GM19023 (cell line): ENCODE measurements around the gene ADPRM.
"Not testable (repeated sequence)": the region's sequence is repeated elsewhere in the genome, so short reads cannot be mapped to it uniquely, and the experiment has no call there.

Source experiments
- ATAC-seq: cut with Tn5 transposase; IDR thresholded peaks from one replicate; pipeline ENCODE4 v1.9.1; 2021; ENCODE audit warnings: mild to moderate bottlenecking, moderate library complexity; ENCODE audit not compliant: unreplicated experiment

The ADPRM gene

GRCh38 chr17:10698096-10698818 is 863 bp downstream of the ADPRM start:
- no peak for ATAC-seq

GRCh38 chr17:10699856-10700255 is 2.5 kb downstream of the ADPRM start:
- ATAC-seq = no peak

- ATAC-seq = no peak
Observed at GRCh38 chr17:10702574-10702973, 5.2 kb downstream of the ADPRM start.

- no peak for ATAC-seq
Observed at GRCh38 chr17:10705727-10706126, 8.3 kb downstream of the ADPRM start.

- no peak for ATAC-seq
Observed at GRCh38 chr17:10713318-10713717, 15.9 kb downstream of the ADPRM start.

GRCh38 chr17:10716218-10716617 is 18.8 kb downstream of the ADPRM start:
- ATAC-seq = no peak

GRCh38 chr17:10718547-10718946 is 21.2 kb downstream of the ADPRM start:
- ATAC-seq = no peak

- ATAC-seq = no peak
Observed at GRCh38 chr17:10724546-10725195, 27.3 kb downstream of the ADPRM start.

GRCh38 chr17:10725262-10725661 is 27.9 kb downstream of the ADPRM start:
- no peak for ATAC-seq

- no peak for ATAC-seq
Observed at GRCh38 chr17:10726196-10726595, 28.8 kb downstream of the ADPRM start.

GRCh38 chr17:10727192-10727591 is 29.8 kb downstream of the ADPRM start:
- ATAC-seq = no peak

- no peak for ATAC-seq
Observed at GRCh38 chr17:10728331-10728892, 31.0 kb downstream of the ADPRM start.

- ATAC-seq = peak; percentile 79
Observed at GRCh38 chr17:10729334-10730193, 32.2 kb downstream of the ADPRM start, which contains the start of gene TMEM220. Gene TMEM220 (minus strand): TSS chr17:10730023. CDS start chr17:10729851, 172 bp downstream.

- ATAC-seq = not testable (repeated sequence)
Observed at GRCh38 chr17:10730247-10730646, 32.9 kb downstream of the ADPRM start.

GRCh38 chr17:10731408-10731879 is 34.0 kb downstream of the ADPRM start:
- no peak for ATAC-seq

GRCh38 chr17:10732121-10732520 is 34.7 kb downstream of the ADPRM start:
- not testable (repeated sequence) for ATAC-seq

- ATAC-seq = no peak
Observed at GRCh38 chr17:10733666-10734065, 36.3 kb downstream of the ADPRM start.

- ATAC-seq = no peak
Observed at GRCh38 chr17:10735251-10735650, 37.9 kb downstream of the ADPRM start.

GRCh38 chr17:10735821-10736220 is 38.4 kb downstream of the ADPRM start:
- ATAC-seq = no peak

- ATAC-seq = no peak
Observed at GRCh38 chr17:10737168-10737622, 39.8 kb downstream of the ADPRM start.

GRCh38 chr17:10737736-10738135 is 40.3 kb downstream of the ADPRM start:
- no peak for ATAC-seq
